IPS-15b (cell line): ENCODE data around the gene IRF2BP2.
"Not testable (repeated sequence)": the region's sequence is repeated elsewhere in the genome, so short reads cannot be mapped to it uniquely, and the experiment has no call there.

Experiments
- H3K27me3 ChIP-seq: one replicate; pipeline ENCODE4 v1.6.1; 2013; ENCODE audit warnings: low read length; ENCODE audit not compliant: control insufficient read depth, insufficient read depth
- H3K36me3 ChIP-seq: one replicate; pipeline ENCODE4 v1.6.1; 2013; ENCODE audit warnings: low read length; ENCODE audit not compliant: control insufficient read depth, insufficient read depth
- H3K4me1 ChIP-seq: one replicate; pipeline ENCODE4 v1.6.1; 2013; ENCODE audit warnings: mild to moderate bottlenecking, low read length; ENCODE audit not compliant: control insufficient read depth, insufficient read depth
- H3K4me3 ChIP-seq: one replicate; pipeline ENCODE4 v1.5.1; 2013; ENCODE audit warnings: low read depth, low read length
- H3K9ac ChIP-seq: one replicate; pipeline ENCODE4 v1.6.1; 2013; ENCODE audit warnings: low read depth, mild to moderate bottlenecking, low read length
- H3K9me3 ChIP-seq: one replicate; pipeline ENCODE4 v1.6.1; 2013; ENCODE audit warnings: mild to moderate bottlenecking, low read length; ENCODE audit not compliant: control insufficient read depth, insufficient read depth

IRF2BP2 gene

GRCh38 chr1:234645964-234646363, 36.0 kb upstream of the IRF2BP2 start:
- Histone ChIP-seq H3K4me3 (no peak overlapping the region), H3K9me3 (no peaks in the 10 kb centered on the region), H3K36me3 (no peaks in the 10 kb centered on the region), H3K9ac (no peak overlapping the region), H3K4me1 (no peaks in the 10 kb centered on the region), H3K27me3 (no peaks in the 10 kb centered on the region)

GRCh38 chr1:234645474-234645953, 35.5 kb upstream of the IRF2BP2 start:
- Histone ChIP-seq H3K27me3 (no peaks in the 10 kb centered on the region), H3K4me3 (no peak overlapping the region), H3K9ac (no peak overlapping the region), H3K9me3 (no peaks in the 10 kb centered on the region), H3K4me1 (no peaks in the 10 kb centered on the region), H3K36me3 (no peaks in the 10 kb centered on the region)

- Histone ChIP-seq H3K4me1 (no peaks in the 10 kb centered on the region), H3K9me3 (no peaks in the 10 kb centered on the region), H3K4me3 (no peak overlapping the region), H3K9ac (no peak overlapping the region), H3K27me3 (no peaks in the 10 kb centered on the region), H3K36me3 (no peaks in the 10 kb centered on the region)
Observed at GRCh38 chr1:234644928-234645327, 35.0 kb upstream of the IRF2BP2 start.

- Histone ChIP-seq H3K27me3 (no peaks in the 10 kb centered on the region), H3K4me3 (no peak overlapping the region), H3K4me1 (no peaks in the 10 kb centered on the region), H3K36me3 (no peaks in the 10 kb centered on the region), H3K9ac (no peak overlapping the region), H3K9me3 (no peaks in the 10 kb centered on the region)
Observed at GRCh38 chr1:234643850-234644134, 33.8 kb upstream of the IRF2BP2 start.

DNA sequence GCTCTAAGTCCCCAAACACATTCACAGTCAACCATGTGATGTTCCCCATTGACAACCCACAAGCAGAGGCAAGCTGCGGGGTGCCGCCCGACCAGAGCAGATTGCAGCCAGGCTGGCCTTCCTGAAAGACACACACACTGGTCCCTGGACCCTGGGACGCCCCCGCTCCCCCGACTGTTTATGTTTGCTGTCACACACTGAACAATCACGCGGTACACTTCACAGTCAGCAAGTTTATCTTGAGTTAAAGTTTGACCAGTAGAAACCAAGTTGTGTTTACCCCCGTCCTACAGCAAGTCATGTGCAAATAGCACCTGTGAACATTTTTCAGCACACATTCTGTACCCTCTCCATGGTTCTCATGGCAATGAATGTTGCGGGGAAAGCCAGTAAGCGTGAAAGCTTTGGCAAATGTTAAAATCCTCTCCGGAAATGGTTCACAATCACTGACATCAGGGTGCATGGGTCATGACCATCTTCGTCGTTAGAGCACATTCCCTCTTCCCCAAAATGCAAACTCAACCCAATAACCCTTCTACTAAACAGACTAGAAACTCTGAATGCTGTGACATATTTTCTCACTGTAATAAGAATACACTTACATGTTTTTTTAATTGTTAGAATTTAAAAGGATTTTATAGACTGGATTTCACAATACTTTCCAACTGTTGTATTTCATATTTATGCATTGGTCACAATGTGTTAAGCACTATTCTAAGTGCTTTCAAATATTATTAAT, 33.3 kb upstream of the IRF2BP2 start:
- Histone ChIP-seq H3K9ac (no peak overlapping the region), H3K9me3 (no peaks in the 10 kb centered on the region), H3K36me3 (no peaks in the 10 kb centered on the region), H3K4me3 (no peak overlapping the region), H3K27me3 (no peaks in the 10 kb centered on the region), H3K4me1 (no peaks in the 10 kb centered on the region)

DNA sequence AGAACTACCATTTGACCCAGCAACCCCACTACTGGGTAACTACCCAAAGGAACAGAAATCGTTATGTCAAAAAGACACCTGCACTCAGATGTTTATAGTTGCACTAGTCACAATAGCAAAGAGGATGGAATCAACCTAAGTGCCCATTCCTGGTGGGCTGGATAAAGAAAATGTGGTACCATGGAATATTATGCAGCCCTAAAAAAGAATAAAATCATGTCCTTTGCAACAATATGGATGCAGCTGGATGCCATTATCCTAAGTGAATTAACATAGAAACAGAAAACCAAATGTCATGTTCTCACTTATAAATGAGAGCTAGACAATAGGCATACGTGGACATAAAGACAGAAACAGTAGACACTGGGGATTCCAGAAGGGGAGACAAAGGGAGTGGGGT, 32.5 kb upstream of the IRF2BP2 start:
- H3K4me3 ChIP-seq, result no peak overlapping the region
- no peaks in the 10 kb centered on the region for H3K9me3 ChIP-seq
- H3K9ac ChIP-seq, result no peak overlapping the region
- no peaks in the 10 kb centered on the region for H3K27me3 ChIP-seq
- H3K36me3 ChIP-seq, result no peaks in the 10 kb centered on the region
- H3K4me1 ChIP-seq, result no peaks in the 10 kb centered on the region

DNA sequence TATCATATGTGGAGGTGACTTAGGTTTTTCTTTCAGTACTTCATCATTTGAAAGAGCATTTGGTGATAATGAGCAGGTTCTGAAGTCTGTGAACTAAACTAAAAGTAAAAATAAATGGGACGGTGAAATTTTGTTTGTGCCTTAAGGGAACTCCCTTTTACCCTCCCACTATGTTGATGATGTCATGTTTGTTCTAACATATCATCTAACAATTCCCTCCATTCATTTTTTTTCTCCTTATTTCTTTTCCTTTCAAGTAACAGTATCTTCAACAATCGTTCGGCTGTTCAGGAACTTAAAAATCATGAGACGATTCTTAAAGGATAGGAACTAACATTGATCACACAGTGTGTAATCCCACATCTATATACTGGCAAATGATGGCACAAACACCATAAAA, 30.0 kb upstream of the IRF2BP2 start:
- no peaks in the 10 kb centered on the region for H3K9me3 ChIP-seq
- no peaks in the 10 kb centered on the region for H3K36me3 ChIP-seq
- no peaks in the 10 kb centered on the region for H3K4me1 ChIP-seq
- no peaks in the 10 kb centered on the region for H3K27me3 ChIP-seq
- no peak overlapping the region for H3K9ac ChIP-seq
- H3K4me3 ChIP-seq, result no peak overlapping the region

- Histone ChIP-seq H3K4me1 (no peaks in the 10 kb centered on the region), H3K27me3 (no peaks in the 10 kb centered on the region), H3K9ac (no peak overlapping the region), H3K4me3 (no peak overlapping the region), H3K9me3 (no peaks in the 10 kb centered on the region), H3K36me3 (no peaks in the 10 kb centered on the region)
Observed at GRCh38 chr1:234638832-234639799, 29.1 kb upstream of the IRF2BP2 start.

GRCh38 chr1:234634922-234635321, 24.9 kb upstream of the IRF2BP2 start:
- H3K36me3 ChIP-seq, H3K4me3 ChIP-seq, H3K4me1 ChIP-seq, H3K9me3 ChIP-seq, H3K27me3 ChIP-seq, H3K9ac ChIP-seq: not testable (repeated sequence)

- H3K4me1 ChIP-seq, result no peaks in the 10 kb centered on the region
- no peak overlapping the region for H3K4me3 ChIP-seq
- no peaks in the 10 kb centered on the region for H3K36me3 ChIP-seq
- no peaks in the 10 kb centered on the region for H3K9me3 ChIP-seq
- no peaks in the 10 kb centered on the region for H3K27me3 ChIP-seq
- no peak overlapping the region for H3K9ac ChIP-seq
Observed at GRCh38 chr1:234634387-234634786, 24.4 kb upstream of the IRF2BP2 start.

DNA sequence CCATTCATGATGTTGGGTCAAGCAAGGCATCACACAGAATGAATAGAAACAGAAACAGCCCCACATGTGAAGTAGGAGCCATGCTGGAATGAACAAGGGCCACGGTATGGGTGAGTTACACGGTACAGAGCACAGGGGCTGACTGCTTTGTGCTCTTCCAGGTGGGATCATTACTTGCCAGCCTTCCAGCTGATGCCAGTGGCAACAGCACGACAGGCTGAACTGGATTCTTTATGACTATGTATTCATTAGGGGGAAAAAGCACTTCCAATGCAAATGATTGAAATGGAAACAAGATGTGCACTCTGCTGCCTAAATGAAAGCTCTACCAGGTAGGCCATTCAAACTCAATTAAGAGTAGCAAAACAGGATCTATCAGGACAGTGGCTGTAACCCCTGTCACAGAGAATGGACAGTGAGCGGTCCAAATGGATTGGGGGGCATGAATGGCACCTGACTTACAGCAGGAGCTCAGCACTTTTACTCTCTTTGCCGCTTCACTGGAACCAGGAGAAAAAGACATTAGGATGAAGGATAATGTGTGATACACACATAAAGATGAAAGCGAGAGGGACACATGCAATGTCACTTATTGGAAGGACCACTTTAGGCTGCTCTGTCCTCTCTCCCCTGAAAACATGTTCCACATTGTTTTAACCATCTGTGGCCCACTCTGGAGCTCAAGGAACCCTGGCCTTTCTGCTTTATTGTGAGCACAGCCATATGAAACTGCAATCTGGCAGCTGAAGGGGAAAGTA, 23.4 kb upstream of the IRF2BP2 start:
- Histone ChIP-seq H3K9me3 (no peaks in the 10 kb centered on the region), H3K9ac (no peak overlapping the region), H3K4me3 (no peak overlapping the region), H3K4me1 (no peaks in the 10 kb centered on the region), H3K36me3 (no peaks in the 10 kb centered on the region), H3K27me3 (no peaks in the 10 kb centered on the region)
